ENCODE data around the gene ACOX1.

Gene ACOX1

DNA sequence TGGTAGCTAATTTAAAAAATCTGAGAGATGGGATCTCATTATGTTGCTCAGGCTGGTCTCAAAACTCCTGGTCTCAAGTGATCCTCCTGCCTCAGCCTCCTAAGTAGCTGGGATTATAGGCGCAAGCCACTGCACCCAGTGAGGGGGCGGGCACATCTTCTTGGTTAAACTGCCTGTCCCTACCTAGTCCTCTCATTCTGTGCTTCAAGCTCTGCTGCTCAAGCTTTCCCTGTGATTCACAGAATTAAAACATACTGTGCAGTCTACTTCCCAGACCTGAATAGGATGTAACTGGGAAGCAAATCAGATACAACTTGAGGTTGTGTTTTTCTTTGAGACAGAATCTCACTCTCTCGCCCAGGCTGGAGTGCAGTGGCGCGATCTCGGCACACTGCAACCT, 76.6 kb downstream of the ACOX1 start:
- no peak for DNase-seq

DNA sequence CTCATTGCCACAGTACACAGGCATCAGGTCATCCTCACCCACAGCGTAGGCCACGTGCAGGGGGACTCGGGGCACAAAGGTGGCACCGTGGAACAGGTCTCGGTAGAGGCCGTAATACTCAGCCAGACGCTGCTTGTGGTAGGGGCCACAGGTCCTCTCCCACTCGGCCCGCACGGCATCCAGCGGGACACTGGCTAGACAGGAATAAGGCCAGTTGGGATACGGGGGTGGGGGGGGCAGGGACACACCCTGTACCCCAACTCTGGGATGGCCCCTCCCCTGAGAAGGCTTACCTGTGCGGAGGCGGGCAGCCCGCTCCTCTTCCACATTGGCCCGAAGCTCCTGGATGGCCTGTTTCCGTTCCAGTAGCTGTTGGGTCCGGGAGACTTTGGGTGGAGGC, 77.2 kb downstream of the ACOX1 start:
- DNase-seq: no peak

- no peak for DNase-seq
These were observed 78.1 kb downstream of the ACOX1 start for GRCh38 chr17:75900691-75901533.

GRCh38 chr17:75899767-75900468, 79.0 kb downstream of the ACOX1 start:
- DNase-seq: no peak

DNA sequence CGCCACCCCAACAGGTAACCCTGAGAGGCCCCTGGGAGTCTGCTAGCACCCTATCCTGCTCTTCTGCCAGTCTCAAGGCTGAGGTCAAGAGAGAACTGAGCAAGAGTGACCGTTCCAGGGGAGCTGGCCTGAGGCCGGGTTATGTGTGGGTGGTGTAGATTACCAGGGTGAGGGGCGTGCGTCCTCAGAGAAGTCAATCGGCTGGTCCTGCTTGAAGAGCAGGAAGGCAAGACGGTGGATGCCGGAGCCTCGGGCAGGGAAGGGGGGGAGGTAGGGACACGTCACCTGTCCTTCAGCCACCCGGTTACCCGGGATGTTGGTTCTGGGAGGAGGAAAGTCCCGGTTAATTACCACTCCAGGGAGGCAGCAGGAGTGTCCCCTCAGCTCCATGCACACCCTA, 79.6 kb downstream of the ACOX1 start:
- no peak for DNase-seq

GRCh38 chr17:75898791-75899190, 80.2 kb downstream of the ACOX1 start:
- no peak for DNase-seq

- no peak for DNase-seq
These were observed 80.9 kb downstream of the ACOX1 start for GRCh38 chr17:75898065-75898464.

- DNase-seq: no peak
These were observed 81.6 kb downstream of the ACOX1 start for GRCh38 chr17:75897160-75898019.

- DNase-seq: peak; percentile 39
These were observed 82.4 kb downstream of the ACOX1 start, which contains the start of gene TRIM65 for GRCh38 chr17:75896415-75897159. TRIM65 (minus strand) TSS chr17:75896951; CDS start chr17:75896937, 14 bp downstream.

DNA sequence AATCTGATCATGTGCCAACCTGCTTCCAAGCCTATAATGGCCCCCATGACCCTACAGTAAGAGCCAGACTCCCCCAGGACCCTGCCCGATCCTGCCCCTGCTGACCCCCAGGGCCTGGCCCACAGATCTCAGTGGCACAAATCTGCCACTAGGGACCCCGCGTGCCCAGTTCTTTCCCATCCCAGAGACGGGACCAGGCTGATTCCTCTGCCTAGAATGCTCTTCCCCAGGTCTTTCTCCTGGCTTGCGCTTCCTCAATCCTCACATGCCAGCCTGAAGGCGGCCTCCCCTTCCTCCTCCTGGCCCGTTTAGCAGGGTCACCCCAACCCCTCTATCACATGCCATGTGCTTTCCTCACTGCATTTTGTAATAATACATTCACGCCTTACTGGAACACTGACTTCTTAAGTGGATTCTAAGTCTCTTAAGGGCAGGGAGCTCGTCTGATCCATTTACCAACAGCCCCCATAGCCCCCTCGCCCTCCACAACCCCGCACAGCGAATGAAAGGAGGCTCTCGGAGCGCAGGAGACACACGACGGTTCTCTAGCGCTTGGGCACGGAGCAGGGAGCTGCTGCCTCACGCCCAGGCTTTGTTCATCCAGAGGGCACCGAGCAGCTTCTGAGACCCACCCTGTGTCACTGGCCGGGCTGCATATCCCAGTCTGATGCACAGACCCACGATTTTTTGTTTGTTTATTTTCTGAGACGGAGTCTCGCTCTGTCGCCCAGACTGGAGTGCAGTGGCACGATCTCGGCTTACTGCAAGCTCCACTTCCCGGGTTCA, 83.4 kb downstream of the ACOX1 start:
- DNase-seq: no peak

DNA sequence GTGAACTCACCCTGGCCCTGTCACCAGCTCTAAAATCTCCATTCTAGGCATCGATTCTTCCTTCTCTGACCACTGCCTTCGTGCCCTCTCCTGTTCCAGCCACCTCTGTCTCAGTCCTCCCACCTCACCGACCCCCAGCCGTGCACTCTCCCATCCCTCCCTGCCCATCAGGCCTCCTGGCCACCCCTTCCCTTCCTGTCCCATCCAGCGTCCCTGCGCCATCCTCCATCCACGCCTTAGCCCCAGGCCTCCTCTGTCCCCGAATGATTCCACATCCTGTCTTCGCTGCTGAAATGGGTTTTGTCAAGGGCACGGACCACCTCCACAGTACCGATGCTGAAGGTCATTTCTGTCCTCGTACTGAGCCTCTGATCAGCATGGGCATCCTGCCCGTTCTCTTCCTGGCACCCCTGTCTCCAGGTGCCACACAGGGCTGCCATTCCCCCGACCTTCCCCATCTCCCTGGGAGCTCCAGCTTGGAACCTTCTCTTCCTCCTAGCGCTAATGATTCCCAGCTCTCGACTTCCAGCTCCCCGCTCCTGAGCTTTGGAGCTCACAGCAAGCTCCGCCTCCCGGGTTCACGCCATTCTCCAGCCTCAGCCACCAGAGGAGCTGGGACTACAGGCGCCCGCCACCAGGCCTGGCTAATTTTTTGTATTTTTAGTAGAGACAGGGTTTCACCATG, 84.8 kb downstream of the ACOX1 start:
- no peak for DNase-seq

DNA sequence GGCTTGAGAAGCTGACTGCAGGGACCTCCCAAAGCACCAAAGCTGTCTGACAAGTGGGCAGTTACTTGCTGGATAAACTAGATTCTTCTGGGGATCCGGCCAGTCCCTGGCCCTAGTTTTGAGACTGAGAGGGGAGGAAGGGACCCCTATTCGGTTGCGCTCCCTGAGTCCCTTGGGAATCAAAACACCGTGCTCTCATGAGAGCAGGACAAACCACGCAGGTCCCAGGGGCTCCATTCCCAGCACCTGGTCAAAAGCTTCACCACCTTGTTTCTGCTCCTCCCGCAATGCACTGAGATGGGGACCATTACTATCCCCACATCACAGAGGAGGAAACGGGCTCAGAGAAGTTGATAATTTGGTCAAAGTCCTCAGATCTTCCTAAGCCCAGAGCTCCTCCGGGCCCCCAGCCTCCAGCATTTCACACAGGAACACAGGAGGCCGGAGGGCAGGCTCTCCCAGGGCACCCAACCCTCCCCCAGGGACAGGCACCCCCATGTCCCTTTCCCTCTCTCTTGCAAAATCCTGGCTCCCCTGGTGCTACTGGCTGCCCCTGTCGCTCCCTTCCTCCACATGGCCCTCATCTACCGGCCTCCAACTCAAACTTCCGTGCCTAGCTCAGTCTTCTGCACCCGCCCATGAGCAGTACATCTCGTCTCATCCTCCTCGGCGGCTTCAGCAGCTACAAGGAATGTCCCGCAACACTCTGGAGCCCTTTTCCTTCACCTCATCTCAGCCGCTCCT, 85.5 kb downstream of the ACOX1 start:
- DNase-seq: no peak

GRCh38 chr17:75892556-75893224, 86.3 kb downstream of the ACOX1 start:
- no peak for DNase-seq

GRCh38 chr17:75891605-75892555, 87.1 kb downstream of the ACOX1 start:
- DNase-seq: no peak
